Hypothalamus (tissue), 51 donors: ENCODE data around the gene MAP3K19.
"Not testable (repeated sequence)": the region's sequence is repeated elsewhere in the genome, so short reads cannot be mapped to it uniquely, and the experiment has no call there.

ENCODE experiments used
- DNase-seq, 51 donors: peaks; one replicate each; lab custom pipeline; 2025; lab: John Stamatoyannopoulos, UW

The MAP3K19 gene, protein sequence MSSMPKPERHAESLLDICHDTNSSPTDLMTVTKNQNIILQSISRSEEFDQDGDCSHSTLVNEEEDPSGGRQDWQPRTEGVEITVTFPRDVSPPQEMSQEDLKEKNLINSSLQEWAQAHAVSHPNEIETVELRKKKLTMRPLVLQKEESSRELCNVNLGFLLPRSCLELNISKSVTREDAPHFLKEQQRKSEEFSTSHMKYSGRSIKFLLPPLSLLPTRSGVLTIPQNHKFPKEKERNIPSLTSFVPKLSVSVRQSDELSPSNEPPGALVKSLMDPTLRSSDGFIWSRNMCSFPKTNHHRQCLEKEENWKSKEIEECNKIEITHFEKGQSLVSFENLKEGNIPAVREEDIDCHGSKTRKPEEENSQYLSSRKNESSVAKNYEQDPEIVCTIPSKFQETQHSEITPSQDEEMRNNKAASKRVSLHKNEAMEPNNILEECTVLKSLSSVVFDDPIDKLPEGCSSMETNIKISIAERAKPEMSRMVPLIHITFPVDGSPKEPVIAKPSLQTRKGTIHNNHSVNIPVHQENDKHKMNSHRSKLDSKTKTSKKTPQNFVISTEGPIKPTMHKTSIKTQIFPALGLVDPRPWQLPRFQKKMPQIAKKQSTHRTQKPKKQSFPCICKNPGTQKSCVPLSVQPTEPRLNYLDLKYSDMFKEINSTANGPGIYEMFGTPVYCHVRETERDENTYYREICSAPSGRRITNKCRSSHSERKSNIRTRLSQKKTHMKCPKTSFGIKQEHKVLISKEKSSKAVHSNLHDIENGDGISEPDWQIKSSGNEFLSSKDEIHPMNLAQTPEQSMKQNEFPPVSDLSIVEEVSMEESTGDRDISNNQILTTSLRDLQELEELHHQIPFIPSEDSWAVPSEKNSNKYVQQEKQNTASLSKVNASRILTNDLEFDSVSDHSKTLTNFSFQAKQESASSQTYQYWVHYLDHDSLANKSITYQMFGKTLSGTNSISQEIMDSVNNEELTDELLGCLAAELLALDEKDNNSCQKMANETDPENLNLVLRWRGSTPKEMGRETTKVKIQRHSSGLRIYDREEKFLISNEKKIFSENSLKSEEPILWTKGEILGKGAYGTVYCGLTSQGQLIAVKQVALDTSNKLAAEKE (N-terminal part only)

DNA sequence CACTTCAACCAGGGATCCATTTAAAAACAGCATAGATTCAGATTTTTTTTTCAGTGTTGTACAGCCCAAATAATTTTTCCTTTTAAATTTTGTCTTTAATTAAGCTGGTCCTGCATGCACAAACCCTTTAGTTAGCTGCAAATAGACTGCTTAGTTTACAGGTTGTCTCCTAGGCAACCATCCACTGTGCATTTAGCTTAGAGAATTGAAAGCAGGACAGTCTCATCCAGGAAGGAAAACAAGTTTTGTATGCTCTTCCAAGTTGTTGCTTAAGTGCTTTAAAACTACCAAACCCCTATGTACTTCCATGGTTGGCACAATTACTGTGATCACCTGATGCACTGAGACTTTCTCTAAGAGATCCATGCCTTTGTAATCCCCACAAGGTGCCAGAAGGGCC lies at the start of gene MAP3K19:
MAP3K19 (minus strand) TSS at position 148 of the 400 bp plus-strand sequence. CDS start 22,800 bp downstream, outside the sequence.
- DNase-seq, result peak in 2 of 51 donors; percentile 24 to 46

DNA sequence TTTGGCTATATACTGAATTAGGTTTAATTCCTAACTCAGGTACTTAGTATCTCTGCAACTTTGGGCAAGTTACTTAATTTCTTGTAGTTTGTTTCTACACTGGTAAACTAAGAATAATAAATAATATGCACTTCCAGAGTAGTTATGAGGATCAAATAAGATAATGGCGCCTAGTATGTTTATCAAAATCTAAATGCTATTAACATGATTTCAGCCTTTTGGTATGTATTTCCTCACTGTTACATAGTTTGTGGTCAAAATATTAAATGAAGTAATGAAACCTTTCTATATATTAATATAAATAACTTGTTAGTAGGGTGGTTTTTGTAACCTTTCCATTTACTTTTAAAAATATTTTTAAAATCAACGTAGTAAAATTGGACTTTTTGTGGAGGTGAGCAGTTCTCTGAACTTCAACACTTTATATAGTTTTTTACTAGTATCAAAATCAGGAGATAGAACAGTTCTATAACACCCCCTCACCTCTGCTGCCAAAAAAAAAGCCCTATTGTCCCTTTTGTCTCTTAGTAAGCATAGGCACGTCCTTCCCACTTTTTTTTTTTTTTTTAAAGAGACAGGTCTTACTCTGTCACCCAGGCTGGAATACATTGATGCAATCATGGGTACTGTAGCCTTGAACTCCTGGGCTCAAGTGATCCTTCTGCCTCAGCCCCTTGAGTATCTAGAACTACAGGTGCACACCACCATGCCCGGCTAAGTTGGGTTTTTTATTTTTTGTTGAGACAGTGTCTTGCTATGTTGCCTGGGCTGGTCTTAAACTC lies 49.6 kb upstream of the MAP3K19 start:
- no peak for DNase-seq

DNA sequence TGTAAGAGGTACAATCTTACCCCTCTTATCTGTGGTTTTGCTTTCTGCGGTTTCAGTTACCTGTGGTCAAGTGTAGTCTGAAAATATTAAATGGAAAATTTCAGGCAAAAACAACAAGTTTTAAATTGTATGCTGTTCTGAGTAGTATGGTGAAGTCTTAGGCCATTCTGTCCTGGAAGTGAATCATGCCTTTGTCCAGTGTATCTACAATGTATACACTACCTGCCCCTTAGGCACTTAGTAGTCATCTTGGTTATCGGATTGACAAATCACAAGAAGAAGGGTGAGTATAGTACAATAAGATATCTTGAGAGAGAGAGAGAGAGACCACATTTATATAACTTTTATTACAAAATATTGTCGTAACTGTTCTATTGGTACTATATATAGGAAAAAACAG lies 48.3 kb upstream of the MAP3K19 start:
- DNase-seq, result no peak

DNA sequence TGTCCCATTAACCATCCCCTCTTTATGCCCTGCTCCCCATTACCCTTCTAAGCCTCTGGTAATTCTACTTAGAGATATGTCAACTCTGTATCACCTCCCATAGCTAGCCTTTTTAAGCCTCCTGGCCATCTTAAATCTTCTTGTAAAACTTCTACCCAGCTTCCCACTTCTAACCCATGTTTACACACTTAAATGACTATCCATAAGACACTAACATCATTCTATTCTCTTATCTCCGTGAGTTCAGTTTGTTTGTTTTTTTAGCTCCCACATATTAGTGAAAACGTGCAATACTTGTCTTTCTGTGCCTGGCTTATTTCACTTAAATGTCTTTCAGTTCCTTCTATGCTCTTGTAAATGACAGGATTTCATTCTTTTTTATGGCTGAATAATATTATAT lies 47.3 kb upstream of the MAP3K19 start:
- DNase-seq, result no peak

DNA sequence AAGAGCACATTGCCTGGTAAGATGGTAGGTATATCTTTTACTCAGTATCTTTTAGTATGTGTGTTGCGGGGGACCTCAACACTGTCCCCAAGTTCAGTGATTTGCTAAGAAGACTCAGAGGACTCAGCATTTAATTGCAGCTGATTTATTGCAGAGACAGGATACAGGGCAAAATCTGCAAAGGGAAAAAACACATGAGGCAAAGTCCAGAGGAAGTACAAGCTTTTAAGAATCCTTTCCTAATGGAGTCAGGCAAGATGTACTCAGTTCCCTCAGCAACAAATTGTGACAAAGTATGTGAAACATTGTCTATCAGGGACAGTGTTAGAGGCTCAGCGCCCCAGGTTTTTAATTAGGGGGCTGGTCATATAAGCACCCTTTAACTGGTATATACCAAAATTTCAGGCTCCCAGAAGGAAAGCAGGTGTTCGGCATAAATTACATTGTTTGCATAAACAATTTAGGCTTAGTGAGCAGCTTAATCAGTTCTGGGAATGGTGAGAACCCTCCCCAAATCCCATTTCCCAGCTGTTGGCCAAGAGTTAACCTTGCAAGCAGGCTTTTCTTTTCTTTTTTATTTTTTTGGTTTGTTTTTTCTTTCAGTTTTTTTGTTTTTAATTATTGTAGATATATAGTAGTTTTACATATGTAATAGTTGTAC lies 46.6 kb upstream of the MAP3K19 start:
- DNase-seq, result no peak

DNA sequence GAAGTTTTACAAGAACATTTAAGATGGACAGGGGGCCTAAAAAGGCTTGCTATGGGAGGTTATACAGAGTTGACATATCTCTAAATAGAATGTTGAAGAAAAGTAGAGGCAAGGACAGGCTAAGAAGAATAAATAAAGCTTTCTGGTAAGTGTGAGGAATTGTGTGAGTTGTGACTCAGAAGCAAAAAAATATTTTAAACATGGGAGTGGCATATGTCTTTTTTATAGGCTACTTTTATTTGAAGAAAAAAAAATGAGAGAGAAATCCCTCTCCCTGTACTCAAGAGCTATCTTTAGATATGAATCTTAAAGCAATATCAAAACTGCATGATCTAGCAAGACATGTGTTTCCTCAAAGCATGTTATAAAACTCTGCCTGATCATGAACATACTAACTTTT lies 45.9 kb upstream of the MAP3K19 start:
- no peak for DNase-seq

DNA sequence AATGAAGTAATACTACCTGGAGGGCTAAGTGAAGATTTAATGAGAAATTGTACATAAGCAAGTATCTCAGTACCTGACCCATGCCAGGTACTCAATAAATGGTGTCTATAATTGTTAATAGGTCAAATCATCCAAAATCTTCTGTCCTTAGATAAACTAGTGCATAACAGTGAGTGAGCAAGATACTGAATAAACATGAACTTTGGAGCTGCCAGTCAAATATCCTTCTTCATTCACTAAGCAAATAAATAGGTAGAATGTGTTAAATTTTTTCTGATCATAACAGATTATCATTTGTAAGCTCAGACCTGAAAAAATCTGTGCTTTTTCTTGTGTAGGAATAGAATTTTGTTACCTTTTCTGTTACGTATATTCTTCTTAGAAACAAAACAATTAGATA lies 44.4 kb upstream of the MAP3K19 start:
- DNase-seq, result no peak

DNA sequence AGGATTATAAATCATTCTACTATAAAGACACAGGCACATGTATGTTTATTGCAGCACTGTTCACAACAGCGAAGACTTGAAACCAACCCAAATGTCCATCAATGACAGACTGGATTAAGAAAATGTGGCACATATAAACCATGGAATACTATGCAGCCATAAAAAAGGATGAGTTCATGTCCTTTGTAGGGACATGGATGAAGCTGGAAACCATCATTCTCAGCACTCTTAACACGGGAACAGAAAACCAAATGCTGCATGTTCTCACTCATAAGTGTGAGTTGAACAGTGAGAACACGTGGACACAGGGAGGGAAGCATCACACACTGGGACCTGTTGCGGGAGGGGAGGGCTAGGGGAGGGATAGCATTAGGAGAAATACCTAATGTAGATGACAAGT lies 42.4 kb upstream of the MAP3K19 start:
- not testable (repeated sequence) for DNase-seq

DNA sequence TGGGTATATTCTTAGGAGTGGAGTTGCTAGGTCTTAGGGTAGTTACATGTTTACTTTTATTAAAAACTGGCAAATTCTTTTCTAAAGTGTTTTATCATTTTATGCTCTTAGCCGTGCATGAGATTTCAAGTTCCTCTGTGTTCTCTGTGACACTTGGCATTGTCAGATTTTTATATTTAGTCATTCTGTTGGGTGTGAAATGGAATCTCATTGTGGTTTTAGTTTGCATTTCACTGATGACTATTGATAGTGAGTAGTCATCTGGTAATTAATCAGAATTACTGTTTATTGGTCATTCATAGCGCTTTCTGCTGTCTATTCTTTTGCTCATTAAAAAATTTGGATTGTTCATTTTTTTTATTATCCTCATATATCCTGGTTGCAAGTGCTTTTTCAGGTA lies 39.0 kb upstream of the MAP3K19 start:
- DNase-seq, result no peak

DNA sequence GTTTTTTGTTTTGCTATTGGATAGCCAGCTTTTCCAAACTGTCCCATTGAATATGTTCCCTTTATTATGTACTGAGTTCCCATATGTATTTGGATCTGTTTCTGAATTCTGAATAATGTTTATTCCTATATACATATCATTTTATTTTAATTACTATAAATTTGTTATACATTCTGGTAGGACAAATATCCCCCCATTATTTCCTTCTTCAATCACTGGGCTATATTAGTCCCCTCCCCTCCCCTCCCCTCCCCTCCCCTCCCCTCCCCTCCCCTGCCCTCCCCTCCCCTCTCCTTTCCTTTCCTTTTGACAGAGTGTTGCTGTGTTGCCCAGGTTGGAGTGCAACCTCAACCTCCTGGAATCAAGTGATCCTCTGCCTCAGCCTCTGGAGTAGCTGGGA lies 31.2 kb upstream of the MAP3K19 start:
- DNase-seq, result no peak

DNA sequence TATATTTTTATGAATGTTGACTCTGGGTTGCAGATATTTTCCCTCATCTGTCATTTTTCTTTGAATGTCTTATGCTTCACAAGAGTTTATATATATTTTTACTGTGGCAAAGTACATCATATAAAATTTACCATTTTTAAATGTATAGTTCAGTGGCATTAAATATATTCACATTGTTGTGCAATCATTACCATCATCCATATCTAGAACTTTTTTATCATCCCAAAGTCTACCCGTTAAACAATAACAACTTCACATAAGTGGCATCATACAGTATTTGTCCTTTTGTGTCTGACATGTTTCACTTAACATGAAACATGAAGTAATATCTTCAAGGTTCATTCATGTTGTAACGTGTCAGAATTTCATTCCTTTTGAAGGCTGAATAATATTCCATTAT lies 29.3 kb upstream of the MAP3K19 start:
- no peak for DNase-seq

DNA sequence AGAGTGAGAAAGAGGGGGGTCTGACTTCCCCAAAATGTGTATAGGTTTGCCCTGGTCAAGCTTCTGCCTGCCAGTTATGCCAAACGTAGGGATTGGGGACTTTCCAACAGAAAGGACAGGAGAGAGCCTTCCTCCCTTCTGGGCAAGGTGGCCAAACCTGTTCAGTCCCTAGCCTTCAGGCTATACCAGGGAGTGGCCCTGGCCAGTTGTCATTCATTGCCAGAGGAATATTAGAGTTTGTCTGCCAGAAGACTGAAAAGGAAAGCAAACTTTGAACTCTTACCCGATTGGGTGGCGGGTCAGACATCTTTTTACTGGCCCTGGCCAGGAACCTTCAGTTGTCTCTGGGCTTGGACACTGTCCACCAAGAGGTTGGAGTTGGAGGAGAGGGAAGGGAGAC lies 27.0 kb upstream of the MAP3K19 start:
- no peak for DNase-seq

DNA sequence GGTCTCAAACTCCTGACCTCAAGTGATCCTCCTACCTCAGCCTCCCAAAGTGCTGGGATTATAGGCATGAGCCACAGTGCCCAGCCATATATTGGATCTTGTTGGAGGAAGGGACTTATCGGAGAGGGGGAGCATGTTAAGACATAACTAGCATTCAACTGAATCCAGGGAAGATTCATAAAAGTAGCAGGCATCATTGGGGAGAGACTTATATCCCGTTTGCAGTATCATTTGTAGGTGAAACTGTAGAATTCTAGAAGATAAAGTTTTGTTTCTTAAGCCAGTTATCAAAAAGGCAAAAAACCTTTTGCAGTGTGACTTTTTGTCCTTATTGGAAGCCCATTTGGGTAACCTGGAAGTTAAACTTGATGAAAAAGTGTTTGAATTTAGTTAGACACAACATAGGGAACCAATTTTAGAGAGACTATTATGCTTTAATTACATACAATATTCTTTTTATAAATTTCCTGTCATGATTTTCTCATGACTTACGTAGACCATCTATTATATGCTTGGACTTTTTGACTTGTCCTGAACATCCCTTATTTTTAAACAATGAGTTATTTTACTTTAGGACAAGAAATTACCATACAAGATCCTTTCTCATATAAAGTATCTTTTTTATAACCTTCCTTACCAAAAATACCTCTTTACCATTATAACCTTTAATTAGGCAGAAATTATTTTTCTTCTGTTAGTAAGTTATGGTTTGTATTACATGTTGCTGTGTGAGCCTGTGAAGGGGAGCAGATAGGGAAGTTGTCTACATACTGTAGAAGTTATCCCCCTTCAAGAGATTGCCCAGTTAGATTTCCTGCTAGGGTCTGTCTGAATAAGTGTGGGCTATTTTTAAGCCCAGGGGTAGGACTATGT lies 25.1 kb upstream of the MAP3K19 start:
- DNase-seq, result no peak

DNA sequence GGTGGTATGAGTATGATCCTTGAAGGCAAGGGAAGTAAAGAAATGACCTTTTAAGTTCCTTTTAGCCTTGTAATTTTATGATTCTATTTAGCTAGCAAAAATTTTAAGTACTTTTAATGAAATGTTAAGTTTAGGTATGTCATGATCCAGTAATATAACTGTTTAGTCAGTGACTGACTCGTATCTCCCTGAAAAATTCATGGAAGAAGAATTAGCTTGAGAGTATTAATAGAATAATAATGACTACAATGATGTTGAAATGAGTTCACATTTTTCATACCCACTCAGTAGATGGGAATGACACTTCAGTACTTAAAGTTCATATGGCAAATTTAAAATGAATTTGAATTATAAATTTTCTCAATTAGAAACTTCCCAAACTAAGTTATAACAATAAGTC lies 19.5 kb upstream of the MAP3K19 start:
- DNase-seq, result no peak

DNA sequence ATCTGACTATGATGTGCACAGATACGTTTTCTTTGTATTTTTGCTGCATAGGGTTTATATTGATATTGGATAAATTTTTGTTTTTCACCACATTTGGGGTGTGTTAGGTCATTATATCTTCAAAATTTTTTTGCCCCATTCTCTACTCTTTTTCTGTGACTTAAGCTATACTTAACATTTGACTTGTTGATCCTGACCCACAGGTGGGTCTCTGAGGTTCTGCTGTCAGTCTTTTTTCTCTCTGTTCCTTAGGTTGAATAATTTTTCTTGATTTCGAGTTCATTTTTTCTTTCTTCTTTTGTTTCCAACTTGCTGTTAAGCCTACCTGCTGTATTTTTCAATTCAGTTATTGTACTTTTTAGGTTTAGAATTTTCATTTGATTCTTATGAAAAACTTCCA lies 16.9 kb upstream of the MAP3K19 start:
- no peak for DNase-seq

DNA sequence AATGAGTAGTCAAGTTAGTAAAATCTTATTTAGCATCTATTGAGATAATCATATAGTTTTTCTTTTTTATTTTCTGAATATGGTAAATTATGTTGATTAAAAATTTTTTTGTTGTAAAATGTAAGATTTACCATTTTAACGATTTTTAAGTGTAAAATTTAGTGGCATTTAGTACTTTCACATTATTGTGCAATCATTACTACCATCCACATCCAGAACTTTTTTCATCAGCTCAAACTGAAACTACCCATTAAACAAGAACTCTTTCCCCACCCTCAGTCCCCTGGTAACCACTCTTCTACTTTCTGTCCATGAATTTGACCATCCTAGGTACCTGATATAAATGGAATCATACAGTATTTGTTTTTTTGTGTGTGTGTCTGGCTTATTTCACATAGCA lies 16.0 kb upstream of the MAP3K19 start:
- no peak for DNase-seq

DNA sequence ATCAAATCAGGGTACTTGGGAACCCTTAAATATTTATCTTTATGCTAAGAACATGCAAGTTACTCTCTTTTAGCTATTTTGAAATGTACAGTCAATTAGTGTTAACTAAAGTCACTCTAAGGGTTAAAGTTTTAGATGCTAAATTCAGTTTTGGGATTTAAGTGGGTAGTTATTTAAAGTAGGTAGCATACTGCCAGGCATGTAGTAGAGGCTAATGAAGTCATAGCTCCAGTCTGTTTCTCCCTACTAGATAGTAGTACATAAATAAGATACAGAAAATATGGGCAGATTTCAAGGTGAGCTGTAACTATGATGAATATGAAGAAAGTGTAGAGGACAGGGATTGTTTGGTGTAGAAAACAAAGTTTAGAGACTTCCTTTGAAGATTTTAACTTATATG lies 12.3 kb upstream of the MAP3K19 start:
- DNase-seq, result no peak

DNA sequence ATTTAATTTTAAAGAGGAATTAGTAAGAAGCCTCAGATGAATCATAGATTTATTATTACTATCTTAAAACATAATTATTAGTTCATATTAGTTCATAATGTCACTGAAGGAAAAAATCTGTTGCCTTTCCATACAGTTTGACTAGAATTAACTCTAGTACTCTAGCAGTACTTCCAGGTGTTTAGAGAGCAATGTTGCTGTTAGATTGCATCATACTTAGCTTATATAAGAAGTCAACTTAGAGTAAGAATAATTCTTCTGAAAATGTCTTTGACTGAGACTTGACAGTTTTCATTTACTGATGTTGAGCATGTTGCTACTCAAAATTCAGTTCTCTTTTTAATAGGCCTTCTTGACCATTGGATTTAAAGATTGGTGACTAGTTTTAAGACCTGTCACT lies 9.5 kb upstream of the MAP3K19 start:
- no peak for DNase-seq

DNA sequence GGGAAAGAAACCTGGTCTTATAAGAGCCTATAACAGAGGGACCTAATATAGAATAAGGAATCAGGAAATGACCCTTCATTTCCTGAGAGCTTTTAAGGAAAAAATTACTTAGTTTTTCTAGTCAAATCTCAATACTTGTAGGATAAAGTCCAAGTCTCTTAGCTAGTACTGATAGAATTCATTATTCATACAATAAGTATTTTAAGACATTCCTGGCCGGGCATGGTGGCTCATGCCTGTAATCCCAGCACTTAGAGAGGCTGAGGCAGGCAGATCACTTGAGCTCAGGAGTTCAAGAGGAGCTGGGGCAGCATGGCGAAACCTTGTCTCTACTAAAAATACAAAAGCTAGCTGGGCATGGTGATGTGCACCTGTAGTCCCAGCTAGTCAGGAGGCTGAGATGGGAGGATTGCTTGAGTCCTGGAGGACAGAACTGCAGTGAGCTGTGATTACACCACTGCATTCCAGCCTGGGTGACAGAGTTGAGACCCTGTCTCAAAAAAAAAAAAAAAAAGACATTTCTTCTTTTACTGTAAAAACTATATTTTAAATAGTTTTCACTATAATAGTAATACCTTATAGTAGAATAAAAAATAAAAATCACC lies 8.0 kb upstream of the MAP3K19 start:
- no peak for DNase-seq
